SU-DHL-6 (cell line): ENCODE results near the gene POLR3B.

ENCODE experiments used
- EZH2phosphoT487 ChIP-seq: fragments of 200-600 bp; sonication (generic), shearing (Covaris generic); conservative IDR thresholded peaks from 2 replicates; pipeline ENCODE4 v1.6.1; 2018; ENCODE audit warnings: mild to moderate bottlenecking, antibody characterized with exemption, low read length, moderate library complexity, mixed read lengths
- TF ChIP-seq, protein P1 (sequence below): fragments of 200-600 bp; sonication (generic); IDR thresholded peaks from one replicate; pipeline ENCODE4 v1.5.1; 2017; ENCODE audit warnings: antibody characterized with exemption, mild to moderate bottlenecking, low read length, moderate library complexity; ENCODE audit not compliant: insufficient read depth, poor library complexity, severe bottlenecking

DNA sequence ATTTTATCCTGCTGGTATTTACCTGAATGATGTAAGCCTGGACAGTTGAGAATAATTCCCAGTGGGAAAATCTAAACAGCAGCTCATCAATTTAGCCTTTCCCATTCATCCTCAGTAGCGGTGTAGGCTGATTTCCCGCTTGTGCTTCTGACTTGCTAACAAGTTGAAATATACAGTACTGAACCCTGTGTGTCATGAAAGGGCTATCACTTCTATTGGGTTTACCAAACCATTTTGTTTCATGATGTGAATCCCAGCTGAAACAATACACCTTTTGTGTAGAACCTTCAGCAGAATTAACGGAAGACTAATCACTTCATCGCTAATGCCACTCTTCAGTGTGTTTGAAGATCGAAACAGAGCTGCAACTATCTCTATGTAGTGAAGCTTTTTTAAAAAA, 88.4 kb downstream of the POLR3B start:
- TF ChIP-seq, protein P1, sequence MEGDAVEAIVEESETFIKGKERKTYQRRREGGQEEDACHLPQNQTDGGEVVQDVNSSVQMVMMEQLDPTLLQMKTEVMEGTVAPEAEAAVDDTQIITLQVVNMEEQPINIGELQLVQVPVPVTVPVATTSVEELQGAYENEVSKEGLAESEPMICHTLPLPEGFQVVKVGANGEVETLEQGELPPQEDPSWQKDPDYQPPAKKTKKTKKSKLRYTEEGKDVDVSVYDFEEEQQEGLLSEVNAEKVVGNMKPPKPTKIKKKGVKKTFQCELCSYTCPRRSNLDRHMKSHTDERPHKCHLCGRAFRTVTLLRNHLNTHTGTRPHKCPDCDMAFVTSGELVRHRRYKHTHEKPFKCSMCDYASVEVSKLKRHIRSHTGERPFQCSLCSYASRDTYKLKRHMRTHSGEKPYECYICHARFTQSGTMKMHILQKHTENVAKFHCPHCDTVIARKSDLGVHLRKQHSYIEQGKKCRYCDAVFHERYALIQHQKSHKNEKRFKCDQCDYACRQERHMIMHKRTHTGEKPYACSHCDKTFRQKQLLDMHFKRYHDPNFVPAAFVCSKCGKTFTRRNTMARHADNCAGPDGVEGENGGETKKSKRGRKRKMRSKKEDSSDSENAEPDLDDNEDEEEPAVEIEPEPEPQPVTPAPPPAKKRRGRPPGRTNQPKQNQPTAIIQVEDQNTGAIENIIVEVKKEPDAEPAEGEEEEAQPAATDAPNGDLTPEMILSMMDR: no peak
- no peak for TF ChIP-seq EZH2phosphoT487
